Fibroblast of the aortic adventitia (primary cell): ENCODE results near the gene ITGB2. TPM values are rescaled to one million over a fixed set of nuclear protein-coding genes. Genes with fewer than 3 reads are reported as not detected.

Experiments
- DNase-seq: peaks from one replicate; pipeline ENCODE4 v3.0.0-alpha.2; 2010; ENCODE audit warnings: low read depth
- H3K4me3 ChIP-seq: 2 replicates; pipeline ENCODE4 v1.5.1; 2011; ENCODE audit warnings: low read depth, mild to moderate bottlenecking, control low read depth, low read length, moderate library complexity
- total RNA-seq: library from RNA; depleted of rRNA; stranded (reverse); fragments of >200 nt; gene quantifications from 2 replicates; pipeline ENCODE4 v1.2.3, GENCODE V29; 2012; ENCODE audit warnings: low replicate concordance
- TF ChIP-seq, protein P1 (sequence below): IDR thresholded peaks from 2 replicates; pipeline ENCODE4 v1.5.1; 2011; ENCODE audit warnings: mild to moderate bottlenecking, low read length, control low read depth, inconsistent platforms; ENCODE audit not compliant: insufficient read depth

ITGB2 gene
- total RNA-seq, 1 donor = 0.09 TPM

DNA sequence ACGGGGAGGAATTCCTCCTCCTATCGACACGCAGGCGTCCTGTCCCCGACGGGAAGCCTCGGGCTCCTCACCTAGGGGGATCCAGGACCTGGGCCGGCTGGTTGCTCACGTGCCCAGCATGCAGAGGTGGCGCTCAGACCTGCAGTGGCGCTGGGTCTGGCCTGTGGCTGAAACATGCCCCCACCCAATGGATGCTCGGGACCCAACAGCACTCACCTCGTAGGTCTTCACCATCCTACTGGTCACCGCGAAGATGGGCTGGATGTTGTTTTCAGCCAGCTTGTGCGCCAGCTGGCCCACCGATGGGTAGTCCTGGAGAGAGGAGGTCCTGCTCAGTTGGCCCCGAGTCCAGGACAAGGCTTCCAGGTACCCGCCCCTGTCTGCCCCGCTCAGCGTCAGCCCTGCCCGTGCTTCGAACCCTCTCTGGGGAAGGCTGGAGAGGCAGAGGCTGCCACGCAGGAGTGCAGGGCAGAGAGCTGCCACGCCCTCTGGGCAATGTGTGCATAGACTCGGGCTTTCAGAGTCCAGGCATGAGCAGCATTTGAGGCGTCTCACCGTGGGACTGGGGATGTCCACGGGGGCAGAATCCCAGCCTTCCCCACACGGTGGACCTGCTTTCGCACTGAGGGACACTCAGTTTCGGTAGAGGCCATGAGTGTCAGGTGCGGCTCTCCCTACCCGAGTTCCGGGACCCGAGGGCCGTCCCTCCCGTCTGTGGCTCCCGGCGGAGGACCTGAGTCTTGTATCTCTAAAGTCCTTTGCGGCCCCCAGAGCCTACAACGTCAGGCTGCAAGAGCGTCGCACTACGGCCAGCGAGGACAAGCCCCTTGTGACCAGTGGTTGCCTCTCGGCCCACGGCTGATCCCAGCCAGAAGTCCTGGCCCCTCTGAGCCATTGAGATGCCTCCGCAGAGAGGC lies 21.6 kb downstream of the ITGB2 start:
- DNase-seq = no peak
- TF ChIP-seq, protein P1, sequence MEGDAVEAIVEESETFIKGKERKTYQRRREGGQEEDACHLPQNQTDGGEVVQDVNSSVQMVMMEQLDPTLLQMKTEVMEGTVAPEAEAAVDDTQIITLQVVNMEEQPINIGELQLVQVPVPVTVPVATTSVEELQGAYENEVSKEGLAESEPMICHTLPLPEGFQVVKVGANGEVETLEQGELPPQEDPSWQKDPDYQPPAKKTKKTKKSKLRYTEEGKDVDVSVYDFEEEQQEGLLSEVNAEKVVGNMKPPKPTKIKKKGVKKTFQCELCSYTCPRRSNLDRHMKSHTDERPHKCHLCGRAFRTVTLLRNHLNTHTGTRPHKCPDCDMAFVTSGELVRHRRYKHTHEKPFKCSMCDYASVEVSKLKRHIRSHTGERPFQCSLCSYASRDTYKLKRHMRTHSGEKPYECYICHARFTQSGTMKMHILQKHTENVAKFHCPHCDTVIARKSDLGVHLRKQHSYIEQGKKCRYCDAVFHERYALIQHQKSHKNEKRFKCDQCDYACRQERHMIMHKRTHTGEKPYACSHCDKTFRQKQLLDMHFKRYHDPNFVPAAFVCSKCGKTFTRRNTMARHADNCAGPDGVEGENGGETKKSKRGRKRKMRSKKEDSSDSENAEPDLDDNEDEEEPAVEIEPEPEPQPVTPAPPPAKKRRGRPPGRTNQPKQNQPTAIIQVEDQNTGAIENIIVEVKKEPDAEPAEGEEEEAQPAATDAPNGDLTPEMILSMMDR = no peak
- H3K4me3 ChIP-seq = no peak overlapping the region

DNA sequence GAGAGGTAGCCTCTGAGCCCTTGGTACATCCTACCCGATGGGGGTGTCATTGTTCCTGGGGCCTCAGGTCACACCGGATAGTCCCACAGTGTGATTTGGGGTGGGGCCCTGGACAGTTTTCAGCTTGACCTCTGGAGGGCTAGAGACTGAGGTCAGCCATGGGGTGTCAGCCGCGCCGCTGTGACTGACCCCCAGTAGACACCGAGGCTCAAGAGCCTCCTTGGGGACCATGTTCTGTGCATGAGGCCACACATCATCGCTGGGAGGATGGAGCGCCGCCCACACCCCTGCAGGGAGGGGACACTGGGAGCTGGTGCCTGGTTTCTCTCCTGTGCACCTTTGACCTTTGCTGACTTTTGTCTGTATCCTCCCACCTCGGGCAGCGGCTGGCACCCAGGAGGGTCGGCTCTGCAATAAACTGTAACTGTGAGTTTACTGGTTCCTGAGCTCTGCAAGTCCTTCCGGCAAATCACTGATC lies 22.6 kb downstream of the ITGB2 start:
- no peak for DNase-seq
- H3K4me3 ChIP-seq = no peak overlapping the region
- TF ChIP-seq, protein P1 = no peak

DNA sequence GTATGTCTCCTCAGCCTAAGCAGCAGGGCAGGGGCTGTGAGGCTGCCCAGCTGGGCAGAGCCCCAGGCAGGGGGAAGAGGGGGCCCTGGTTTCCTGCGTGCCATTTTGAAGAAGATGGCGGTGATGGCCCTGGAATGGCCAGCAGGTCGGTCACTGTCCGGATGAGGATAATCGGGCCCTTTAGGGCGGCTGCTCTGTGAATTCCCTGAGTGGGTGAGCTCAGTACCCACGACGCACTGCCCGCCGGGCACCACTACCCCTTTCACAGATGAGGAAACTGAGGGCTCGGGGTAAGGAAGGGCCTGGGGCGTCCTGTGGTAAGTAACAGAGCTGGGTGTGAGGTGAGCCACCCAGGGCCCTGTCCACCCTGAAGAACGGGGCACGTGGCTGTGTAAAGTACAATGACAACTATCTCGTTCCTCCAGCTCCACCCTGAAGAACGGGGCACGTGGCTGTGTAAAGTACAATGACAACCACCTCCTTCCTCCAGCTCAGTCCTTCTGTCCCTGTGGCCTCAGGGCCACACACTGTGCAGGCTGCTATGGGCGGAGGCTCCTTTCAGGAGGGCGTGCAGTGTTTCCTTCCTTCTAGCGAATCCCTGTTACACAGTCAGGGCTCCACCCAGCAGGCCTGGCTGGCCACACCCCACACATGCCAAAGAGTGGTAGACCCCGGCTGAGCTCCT lies 23.2 kb downstream of the ITGB2 start:
- TF ChIP-seq, protein P1 = no peak
- no peak overlapping the region for H3K4me3 ChIP-seq
- DNase-seq = no peak

DNA sequence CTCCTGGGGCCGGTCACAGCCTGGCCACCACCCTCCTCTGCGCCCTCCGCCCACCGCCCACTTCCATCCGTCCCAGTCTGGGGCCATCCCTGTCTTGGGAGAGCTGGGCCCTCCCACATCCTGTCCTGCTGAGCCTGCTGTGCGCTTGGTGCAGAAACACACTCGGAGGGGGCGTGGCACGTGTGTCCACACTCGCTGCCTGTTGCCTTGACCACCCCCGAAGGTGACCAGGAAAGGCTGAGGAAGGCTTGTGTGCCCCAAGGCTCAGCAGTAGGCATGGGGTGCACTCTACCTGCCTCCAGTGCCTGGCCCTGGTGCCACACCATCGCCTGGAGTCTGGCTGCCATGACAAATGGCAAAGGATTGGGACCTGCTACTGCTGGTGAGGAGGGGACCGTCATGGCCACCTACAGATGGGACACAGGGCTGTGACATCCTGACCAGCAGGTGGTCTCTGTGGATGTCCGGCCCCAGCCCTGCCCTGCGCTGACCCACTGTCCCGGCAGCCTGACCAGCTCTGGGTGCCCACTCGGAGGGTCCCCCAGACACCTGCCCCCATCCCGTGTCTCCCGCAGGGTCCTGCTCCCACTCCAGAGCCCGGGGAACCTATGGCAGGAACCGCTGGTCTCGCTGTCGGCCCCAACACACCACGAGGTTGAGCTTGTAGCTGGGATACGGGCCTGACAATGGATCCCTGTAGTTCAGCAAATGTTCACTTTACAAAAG lies 24.0 kb downstream of the ITGB2 start:
- H3K4me3 ChIP-seq = no peak overlapping the region
- DNase-seq = no peak
- TF ChIP-seq, protein P1 = no peak

DNA sequence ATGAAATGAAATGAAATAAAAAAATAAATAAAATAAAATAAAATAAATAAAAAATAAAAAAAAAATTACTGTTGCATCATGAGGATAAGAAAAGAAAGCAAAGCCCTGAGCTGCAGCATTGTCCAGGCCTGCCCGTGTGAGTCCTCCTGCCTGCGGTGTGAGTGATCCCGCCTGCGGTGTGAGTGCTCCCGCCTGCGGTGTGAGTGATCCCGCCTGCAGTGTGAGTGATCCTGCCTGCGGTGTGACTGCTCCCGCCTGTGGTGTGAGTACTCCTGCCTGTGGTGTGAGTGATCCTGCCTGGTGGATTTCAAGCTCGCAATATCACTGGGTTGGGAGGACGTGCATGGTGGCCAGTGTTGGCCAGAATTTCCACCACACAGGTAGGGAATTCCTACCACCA lies 24.8 kb downstream of the ITGB2 start:
- no peak for DNase-seq
- TF ChIP-seq, protein P1 = no peak

DNA sequence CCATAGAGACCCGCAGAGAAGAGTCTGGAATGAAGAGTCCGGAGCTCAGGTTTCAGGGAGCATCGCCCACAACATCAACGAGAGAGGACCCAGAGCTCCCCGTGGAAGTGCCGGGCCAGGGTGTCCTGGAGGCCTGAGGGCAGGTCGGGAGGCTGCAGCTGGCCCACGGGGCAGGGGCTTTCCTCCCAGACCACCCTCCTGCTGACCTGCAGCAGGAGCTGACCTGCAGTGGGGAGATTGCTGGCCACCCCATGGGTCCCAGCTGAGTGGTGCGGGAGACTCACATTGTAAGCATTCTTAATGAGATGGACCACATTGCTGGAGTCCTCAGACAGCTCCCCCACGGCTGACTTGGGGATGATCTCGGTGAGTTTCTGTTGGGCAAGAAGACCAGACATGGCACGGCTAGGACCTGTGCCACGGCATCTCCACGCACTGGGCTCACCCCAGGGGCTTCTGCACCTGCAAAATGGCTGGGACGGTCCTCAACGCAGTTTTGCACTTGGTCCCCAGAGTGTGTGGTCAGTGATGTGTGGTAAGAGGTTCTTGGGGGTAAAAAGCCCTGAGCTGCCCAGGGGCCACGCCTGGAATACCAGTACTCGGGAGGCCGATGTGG lies 25.9 kb downstream of the ITGB2 start:
- H3K4me3 ChIP-seq = no peak overlapping the region
- TF ChIP-seq, protein P1 = no peak
- DNase-seq = no peak

More for the DNA sequence above, 24.8 kb downstream of the ITGB2 start:
- H3K4me3 ChIP-seq = no peak overlapping the region
